Measurements from ENCODE around the gene ARHGEF19. TPM values are rescaled to one million over a fixed set of nuclear protein-coding genes. Genes with fewer than 3 reads are reported as not detected.

Gene ARHGEF19
- total and polyA plus RNA-seq, 2 of the 4 experiments (the other 2 are of a cell fraction) = 4.5 to 16.8 TPM

GRCh38 chr1:16236511-16237342 lies 24.3 kb upstream of the ARHGEF19 start, which contains the start of gene CPLANE2 (continued):
- no peak for TF ChIP-seq FOS (IDR thresholded peaks at IDR 0.05; ENCODE audit: low read depth, low read length)
- TF ChIP-seq RCOR1 (IDR thresholded peaks at IDR 0.05; ENCODE audit: insufficient replicate concordance, low read length) = peak; percentile 8
- TF ChIP-seq RAD21 (IDR thresholded peaks at IDR 0.05; ENCODE audit: low read length) = no peak

GRCh38 chr1:16235944-16236510 lies 23.6 kb upstream of the ARHGEF19 start:
- Histone ChIP-seq H2BK20ac (ENCODE audit: low read depth, low read length) (no peak overlapping the region), H4K91ac (ENCODE audit: insufficient read depth, low read depth, low read length) (0 out of 2 replicates have a peak overlapping the region, but pooled peaks have one; percentile 66), H3K27ac (ENCODE audit: insufficient read depth, low read length) (no peak overlapping the region), H4K8ac (ENCODE audit: low read depth in 2 of 2, low read length in 2 of 2) (peak overlapping the region; percentile 53 to 98; a peak in 2 of 4 replicates), H2BK5ac (ENCODE audit: low read depth, low read length, poor library complexity, severe bottlenecking) (no peak overlapping the region), H2AFZ (replicated peaks; ENCODE audit: low read length, poor library complexity) (peak overlapping the region; percentile 95), H2BK120ac (ENCODE audit: low read depth, low read length) (no peak overlapping the region), H3K9me1 (ENCODE audit: insufficient read depth, low read length) (0 out of 2 replicates have a peak, but pooled peaks cover 6% of the 10 kb centered on the region), H4K20me1 (ENCODE audit: insufficient read depth, low read length) (no peaks in the 10 kb centered on the region), H3K14ac (replicated peaks; ENCODE audit: low read depth, low read length) (no peak overlapping the region; the same call in 1 of the 2 replicates), H3K56ac (ENCODE audit: extremely low read depth, insufficient read depth, low read length) (no peak overlapping the region; the same call in 1 of the 2 replicates), H3K27me3 (ENCODE audit: control insufficient read depth, insufficient read depth, low read length) (no peaks in the 10 kb centered on the region), H3K4me2 (ENCODE audit: low read depth, low read length) (peak overlapping the region; percentile 96), H3K36me3 (ENCODE audit: control insufficient read depth, insufficient read depth, low read length) (no peaks in the 10 kb centered on the region), H3K18ac (ENCODE audit: low read depth, low read length) (no peak overlapping the region), H3K79me1 (ENCODE audit: low read depth in 1 of 2, low read length in 2 of 2) (peaks cover 0 to 9% of the 10 kb centered on the region in 2 experiments; a peak in 2 of 4 replicates), H2AK5ac (ENCODE audit: low read depth, low read length) (peak overlapping the region; percentile 80), H3K4me3 (ENCODE audit: insufficient read depth, low read depth, low read length) (peak overlapping the region; percentile 71), H3K23ac (ENCODE audit: low read depth, low read length) (peak overlapping the region; percentile 86), H3K4me1 (ENCODE audit: control insufficient read depth, insufficient read depth, low read length) (peaks cover 10% of the 10 kb centered on the region), H4K5ac (ENCODE audit: low read depth, low read length) (no peak overlapping the region), H3K4ac (ENCODE audit: low read depth, low read length) (peak overlapping the region; percentile 92), H2AK9ac (replicated peaks; ENCODE audit: low read depth, low read length, poor library complexity) (peak overlapping the region; percentile 98), H3K9me3 (ENCODE audit: control insufficient read depth, insufficient read depth, low read length) (no peaks in the 10 kb centered on the region), H2BK15ac (ENCODE audit: low read depth, low read length) (no peak overlapping the region), H3K9ac (ENCODE audit: low read depth, low read length) (no peak overlapping the region)
- dilution Hi-C loops (cut with HindIII; ENCODE audit: low sequenced_read_pairs, unreplicated experiment) (no loop called here), intact Hi-C loops (cut with micrococcal nuclease) (loop anchor here (2.0 kb wide), 1 partner anchor 19 kb away; no protein-coding TSS in a partner anchor), in situ Hi-C loops (cut with MboI; ENCODE audit: low sequenced_read_pairs) (no loop called here)
- no TSS peak for BruUV-seq (replicated peaks)
- WGBS, 2 experiments (ENCODE audit: extremely low coverage in 2 of 2, insufficient read length in 1 of 2) = no CpG with 5 or more reads among the region's 6 CpGs
- DNase-seq = peak; percentile 18
- TF ChIP-seq POLR2A (IDR thresholded peaks at IDR 0.05; ENCODE audit: low read depth, low read length) = no peak
- TF ChIP-seq, protein P1, sequence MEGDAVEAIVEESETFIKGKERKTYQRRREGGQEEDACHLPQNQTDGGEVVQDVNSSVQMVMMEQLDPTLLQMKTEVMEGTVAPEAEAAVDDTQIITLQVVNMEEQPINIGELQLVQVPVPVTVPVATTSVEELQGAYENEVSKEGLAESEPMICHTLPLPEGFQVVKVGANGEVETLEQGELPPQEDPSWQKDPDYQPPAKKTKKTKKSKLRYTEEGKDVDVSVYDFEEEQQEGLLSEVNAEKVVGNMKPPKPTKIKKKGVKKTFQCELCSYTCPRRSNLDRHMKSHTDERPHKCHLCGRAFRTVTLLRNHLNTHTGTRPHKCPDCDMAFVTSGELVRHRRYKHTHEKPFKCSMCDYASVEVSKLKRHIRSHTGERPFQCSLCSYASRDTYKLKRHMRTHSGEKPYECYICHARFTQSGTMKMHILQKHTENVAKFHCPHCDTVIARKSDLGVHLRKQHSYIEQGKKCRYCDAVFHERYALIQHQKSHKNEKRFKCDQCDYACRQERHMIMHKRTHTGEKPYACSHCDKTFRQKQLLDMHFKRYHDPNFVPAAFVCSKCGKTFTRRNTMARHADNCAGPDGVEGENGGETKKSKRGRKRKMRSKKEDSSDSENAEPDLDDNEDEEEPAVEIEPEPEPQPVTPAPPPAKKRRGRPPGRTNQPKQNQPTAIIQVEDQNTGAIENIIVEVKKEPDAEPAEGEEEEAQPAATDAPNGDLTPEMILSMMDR (conservative IDR thresholded peaks at IDR 0.05; ENCODE audit: low read depth, low read length) = 0 out of 2 replicates have a peak, but pooled peaks have one; percentile 6
- ChIA-PET POLR2A (ENCODE audit: unreplicated experiment) (interaction anchor here (0.7 kb wide), 1 partner anchor 18 kb away, joined by 21 read pairs; no protein-coding TSS in a partner anchor), CTCF (interaction anchor here (1.7 kb wide), 1 partner anchor 12 kb away, joined by 3 read pairs; no protein-coding TSS in a partner anchor)
- ATAC-seq (ENCODE audit: low read depth) = peak; percentile 9
